ENCODE results near the gene LCOR. TPM values are rescaled to one million over a fixed set of nuclear protein-coding genes. Genes with fewer than 3 reads are reported as not detected.

Gene LCOR
- total RNA-seq, 4 donors from 2014 or later: 47.2 to 86.4 (median 60.0) TPM

- Histone ChIP-seq H3K4me1 (no peaks in the 10 kb centered on the region), H3K4me3 (no peak overlapping the region), H3K9me3 (no peaks in the 10 kb centered on the region), H3K36me3 (no peaks in the 10 kb centered on the region), H3K27me3 (no peaks in the 10 kb centered on the region), H3K27ac (no peak overlapping the region)
- no peak for DNase-seq
- TF ChIP-seq POLR2A (IDR thresholded peaks at IDR 0.05) (no peak), EP300 (IDR thresholded peaks at IDR 0.05; ENCODE audit: low read depth) (no peak), POLR2AphosphoS5 (IDR thresholded peaks at IDR 0.05) (no peak), CTCF (IDR thresholded peaks at IDR 0.05) (no peak)
- 73 to 75% methylated on average over 5 of the region's 5 CpGs for WGBS, 2 donors (ENCODE audit: low coverage in 1 of 2)
- in situ Hi-C loops (cut with MboI; ENCODE audit: low pct_ligation_motif_present in 1 of 4, low pct_unique_long_range_greater_than_20kb in 1 of 4, low sequenced_read_pairs in 3 of 4) (loop anchor here in 1 of 4 donors (10.0 kb wide), 1 partner anchor 65 kb away; no protein-coding TSS in a partner anchor), intact Hi-C loops (cut with DNase I; ENCODE audit: low total_unique reads) (no loop called here)
These were observed 87.8 kb downstream of the LCOR start for GRCh38 chr10:96919785-96920430.

GRCh38 chr10:96921655-96922054 is 89.6 kb downstream of the LCOR start:
- Histone ChIP-seq H3K36me3 (no peaks in the 10 kb centered on the region), H3K27me3 (no peaks in the 10 kb centered on the region), H3K4me1 (no peaks in the 10 kb centered on the region), H3K4me3 (no peak overlapping the region), H3K27ac (no peak overlapping the region), H3K9me3 (no peaks in the 10 kb centered on the region)
- 68 to 84% methylated on average over 2 to 4 of the region's 4 CpGs for WGBS, 2 donors (ENCODE audit: low coverage in 1 of 2)
- intact Hi-C loops (cut with DNase I; ENCODE audit: low total_unique reads): no loop called here
- in situ Hi-C loops (cut with MboI; ENCODE audit: low pct_ligation_motif_present in 1 of 4, low pct_unique_long_range_greater_than_20kb in 1 of 4, low sequenced_read_pairs in 3 of 4): no loop called here
- no peak for TF ChIP-seq CTCF (IDR thresholded peaks at IDR 0.05)
- TF ChIP-seq EP300 (IDR thresholded peaks at IDR 0.05; ENCODE audit: low read depth): no peak
- TF ChIP-seq POLR2AphosphoS5 (IDR thresholded peaks at IDR 0.05): no peak
- no peak for DNase-seq

- 91 to 96% methylated on average over 3 of the region's 3 CpGs for WGBS, 2 donors (ENCODE audit: low coverage in 1 of 2)
- Histone ChIP-seq H3K36me3 (no peaks in the 10 kb centered on the region), H3K27me3 (no peaks in the 10 kb centered on the region), H3K9me3 (no peaks in the 10 kb centered on the region), H3K27ac (no peak overlapping the region), H3K4me3 (no peak overlapping the region), H3K4me1 (no peaks in the 10 kb centered on the region)
- no peak for DNase-seq
- intact Hi-C loops (cut with DNase I; ENCODE audit: low total_unique reads) (no loop called here), in situ Hi-C loops (cut with MboI; ENCODE audit: low pct_ligation_motif_present in 1 of 4, low pct_unique_long_range_greater_than_20kb in 1 of 4, low sequenced_read_pairs in 3 of 4) (no loop called here)
- no peak for TF ChIP-seq POLR2AphosphoS5 (IDR thresholded peaks at IDR 0.05)
- no peak for TF ChIP-seq EP300 (IDR thresholded peaks at IDR 0.05; ENCODE audit: low read depth)
- no peak for TF ChIP-seq POLR2A (IDR thresholded peaks at IDR 0.05)
- no peak for TF ChIP-seq CTCF (IDR thresholded peaks at IDR 0.05)
These were observed 91.2 kb downstream of the LCOR start for GRCh38 chr10:96922978-96923948.

- Histone ChIP-seq H3K27ac (no peak overlapping the region), H3K4me3 (no peak overlapping the region), H3K27me3 (no peaks in the 10 kb centered on the region), H3K4me1 (no peaks in the 10 kb centered on the region), H3K9me3 (no peaks in the 10 kb centered on the region), H3K36me3 (no peaks in the 10 kb centered on the region)
- in situ Hi-C loops (cut with MboI; ENCODE audit: low pct_ligation_motif_present in 1 of 4, low pct_unique_long_range_greater_than_20kb in 1 of 4, low sequenced_read_pairs in 3 of 4) (no loop called here), intact Hi-C loops (cut with DNase I; ENCODE audit: low total_unique reads) (no loop called here)
- TF ChIP-seq POLR2A (IDR thresholded peaks at IDR 0.05) (no peak), CTCF (IDR thresholded peaks at IDR 0.05) (no peak), POLR2AphosphoS5 (IDR thresholded peaks at IDR 0.05) (no peak), EP300 (IDR thresholded peaks at IDR 0.05; ENCODE audit: low read depth) (no peak)
- WGBS, 2 donors (ENCODE audit: low coverage in 1 of 2): 97% methylated on average over 6 of the region's 6 CpGs
- no peak for DNase-seq
These were observed 92.8 kb downstream of the LCOR start for GRCh38 chr10:96924861-96925260.
